Chondrocyte (in vitro differentiated cells): ENCODE results near the gene EMILIN2. TPM values are rescaled to one million over a fixed set of nuclear protein-coding genes. Genes with fewer than 3 reads are reported as not detected.

Source experiments
- DNase-seq: peaks from one replicate; pipeline ENCODE4 v3.0.0; 2021; ENCODE audit warnings: mixed read lengths, low spot score
- H3K27ac Mint-ChIP-seq: one replicate; pipeline ENCODE4 v1.8.0; 2021; ENCODE audit warnings: mild to moderate bottlenecking, moderate library complexity, mixed read lengths; ENCODE audit not compliant: unreplicated experiment
- H3K27me3 Mint-ChIP-seq: 2 replicates; pipeline ENCODE4 v1.8.0; 2021; ENCODE audit warnings: low read depth, mixed read lengths
- H3K36me3 Mint-ChIP-seq: 2 replicates; pipeline ENCODE4 v1.8.0; 2021; ENCODE audit warnings: low read depth, mixed read lengths
- H3K4me1 Mint-ChIP-seq: 2 replicates; pipeline ENCODE4 v1.8.0; 2021; ENCODE audit warnings: low read depth, mild to moderate bottlenecking, mixed read lengths
- H3K4me3 Mint-ChIP-seq: one replicate; pipeline ENCODE4 v1.8.0; 2021; ENCODE audit warnings: mild to moderate bottlenecking, moderate library complexity, mixed read lengths; ENCODE audit not compliant: unreplicated experiment
- H3K9me3 Mint-ChIP-seq: 2 replicates; pipeline ENCODE4 v1.8.0; 2021; ENCODE audit warnings: low read depth, mixed read lengths
- CTCF ChIP-seq: fragments of 200-600 bp; sonication (generic); IDR thresholded peaks from 2 replicates; pipeline ENCODE4 v1.5.0; 2021; ENCODE audit warnings: antibody characterized with exemption, mild to moderate bottlenecking, moderate library complexity
- total RNA-seq: library from RNA; stranded (reverse); gene quantifications from 3 replicates; pipeline ENCODE4 v1.2.1, GENCODE V29; 2021

EMILIN2 gene
- total RNA-seq, 1 donor from 2014 or later: 9.9 TPM

GRCh38 chr18:2896990-2897389 is 50.2 kb downstream of the EMILIN2 start:
- H3K4me1 Mint-ChIP-seq: peaks cover 31% of the 10 kb centered on the region
- H3K4me3 Mint-ChIP-seq: no peak overlapping the region
- TF ChIP-seq CTCF: no peak
- H3K27me3 Mint-ChIP-seq: no peaks in the 10 kb centered on the region
- peaks cover 5% of the 10 kb centered on the region for H3K9me3 Mint-ChIP-seq
- no peak overlapping the region for H3K27ac Mint-ChIP-seq
- no peak for DNase-seq
- H3K36me3 Mint-ChIP-seq: no peaks in the 10 kb centered on the region

DNA sequence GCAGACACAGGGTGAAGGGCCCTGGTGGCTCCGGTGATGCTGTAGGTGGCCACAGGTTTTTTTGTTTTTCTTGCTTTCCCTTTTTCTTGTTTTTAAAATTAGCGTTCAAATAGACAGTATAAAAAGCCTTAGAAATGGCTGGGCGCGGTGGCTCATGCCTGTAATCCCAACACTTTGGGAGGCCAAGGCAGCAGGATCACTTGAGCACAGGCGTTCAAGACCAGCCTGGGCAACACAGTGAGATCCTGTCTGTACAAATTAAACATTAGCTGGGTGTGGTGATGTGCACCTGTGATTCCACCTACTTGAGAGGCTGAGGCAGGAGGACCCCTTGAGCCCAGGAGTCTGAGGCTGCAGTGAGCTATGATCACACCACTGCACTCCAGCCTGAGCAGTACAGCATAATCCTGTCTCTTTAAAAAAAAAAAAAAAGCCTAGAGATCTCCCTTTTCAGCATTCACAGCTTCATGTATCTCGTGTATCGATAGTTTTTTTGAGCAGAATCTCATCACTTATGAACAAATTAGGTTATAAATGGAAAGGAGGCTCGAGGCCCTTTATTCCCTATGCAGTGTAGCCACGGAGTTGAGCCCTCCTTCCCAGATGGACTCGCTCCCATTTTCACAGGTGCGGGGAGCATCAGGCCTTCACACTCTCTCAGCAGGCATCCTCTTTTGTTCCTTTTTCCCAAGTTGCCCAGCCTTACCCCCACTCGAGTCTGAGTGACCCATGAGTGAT is 50.8 kb downstream of the EMILIN2 start:
- Mint-ChIP-seq H3K36me3 (no peaks in the 10 kb centered on the region), H3K27ac (no peak overlapping the region), H3K9me3 (peaks cover 5% of the 10 kb centered on the region), H3K27me3 (no peaks in the 10 kb centered on the region), H3K4me3 (no peak overlapping the region), H3K4me1 (peaks cover 26% of the 10 kb centered on the region)
- peak; percentile 26 for DNase-seq
- no peak for TF ChIP-seq CTCF

DNA sequence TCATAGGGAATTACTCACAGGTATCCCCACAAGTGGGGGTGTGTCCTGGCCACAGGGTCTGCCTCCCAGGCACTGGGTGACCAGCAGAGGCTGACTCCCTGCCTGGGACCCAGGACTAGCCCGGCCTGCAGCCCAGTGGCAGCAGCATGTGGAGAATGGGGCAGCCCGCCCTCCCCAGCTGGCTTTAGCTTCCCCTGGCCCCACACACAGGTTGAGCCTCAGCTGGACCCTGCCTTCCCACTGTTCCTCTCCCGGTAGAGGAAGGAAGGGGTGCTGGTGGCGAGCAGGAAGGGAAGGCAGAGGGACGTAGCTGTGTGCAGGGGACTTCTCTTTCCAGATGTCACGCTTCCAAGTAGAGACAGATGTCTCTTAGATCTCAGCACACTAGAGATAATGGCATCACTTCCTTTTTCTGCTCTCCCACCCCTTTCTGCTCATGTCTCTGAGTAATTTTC is 51.4 kb downstream of the EMILIN2 start:
- peak; percentile 89 for DNase-seq
- Mint-ChIP-seq H3K27me3 (no peaks in the 10 kb centered on the region), H3K36me3 (no peaks in the 10 kb centered on the region), H3K27ac (no peak overlapping the region), H3K9me3 (peaks cover 5% of the 10 kb centered on the region), H3K4me3 (no peak overlapping the region), H3K4me1 (peaks cover 23% of the 10 kb centered on the region)
- no peak for TF ChIP-seq CTCF

GRCh38 chr18:2900684-2901422 is 54.0 kb downstream of the EMILIN2 start:
- H3K4me1 Mint-ChIP-seq: peaks cover 13% of the 10 kb centered on the region
- TF ChIP-seq CTCF: no peak
- peaks cover 1% of the 10 kb centered on the region for H3K36me3 Mint-ChIP-seq
- H3K27me3 Mint-ChIP-seq: no peaks in the 10 kb centered on the region
- H3K9me3 Mint-ChIP-seq: no peaks in the 10 kb centered on the region
- H3K4me3 Mint-ChIP-seq: no peak overlapping the region
- DNase-seq: no peak
- H3K27ac Mint-ChIP-seq: no peak overlapping the region

DNA sequence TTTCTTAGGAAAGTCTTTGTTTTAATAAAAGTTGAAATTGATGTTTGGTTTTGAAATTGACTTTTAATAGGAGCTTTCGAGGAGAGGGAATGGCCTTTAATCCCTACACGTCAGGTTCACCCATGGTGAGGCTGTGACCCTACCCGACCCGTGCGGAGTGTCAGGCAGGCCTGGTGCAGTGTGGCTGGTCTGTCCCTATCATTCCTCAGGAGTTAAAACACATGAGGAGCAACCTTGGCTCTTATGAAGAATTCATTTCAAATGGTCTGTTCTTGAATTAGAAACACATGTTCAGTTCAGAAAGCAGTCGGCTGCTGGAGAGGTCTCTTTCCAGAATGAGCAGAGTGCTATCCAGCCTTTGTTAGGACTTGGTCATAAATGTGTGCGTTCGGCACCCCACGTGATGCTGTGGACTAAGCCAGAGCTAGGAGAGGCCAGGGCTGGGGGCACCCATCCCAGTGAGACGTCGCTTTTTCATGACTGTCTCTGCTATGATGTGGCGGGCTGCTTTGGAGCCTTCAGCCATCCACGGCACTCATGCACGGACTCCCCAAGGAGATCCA is 54.7 kb downstream of the EMILIN2 start:
- no peaks in the 10 kb centered on the region for H3K27me3 Mint-ChIP-seq
- peaks cover 1% of the 10 kb centered on the region for H3K36me3 Mint-ChIP-seq
- H3K27ac Mint-ChIP-seq: no peak overlapping the region
- no peak for TF ChIP-seq CTCF
- H3K9me3 Mint-ChIP-seq: no peaks in the 10 kb centered on the region
- no peak overlapping the region for H3K4me3 Mint-ChIP-seq
- H3K4me1 Mint-ChIP-seq: peaks cover 13% of the 10 kb centered on the region
- DNase-seq: no peak
